ENCODE results near the gene TESK2.

TESK2 gene

DNA sequence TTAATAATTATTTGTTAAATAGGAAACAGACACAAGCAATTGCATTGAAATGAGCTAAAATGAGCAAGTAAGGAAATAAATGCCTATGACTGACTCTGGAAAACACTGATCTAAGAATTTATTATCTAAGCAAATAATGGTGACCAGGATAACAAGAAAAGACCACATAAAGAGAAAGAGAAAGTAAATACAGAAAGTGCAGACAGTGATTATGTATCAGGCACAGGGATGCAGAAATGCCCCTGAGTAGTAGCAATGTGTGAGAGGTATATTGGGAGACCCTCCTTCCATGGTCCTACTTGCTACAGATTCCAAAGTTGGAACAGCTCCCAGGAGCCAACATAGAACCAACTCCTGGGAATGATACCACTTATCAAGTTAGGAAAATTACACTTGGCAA lies 117.4 kb downstream of the TESK2 start:
- DNase-seq = no peak

DNA sequence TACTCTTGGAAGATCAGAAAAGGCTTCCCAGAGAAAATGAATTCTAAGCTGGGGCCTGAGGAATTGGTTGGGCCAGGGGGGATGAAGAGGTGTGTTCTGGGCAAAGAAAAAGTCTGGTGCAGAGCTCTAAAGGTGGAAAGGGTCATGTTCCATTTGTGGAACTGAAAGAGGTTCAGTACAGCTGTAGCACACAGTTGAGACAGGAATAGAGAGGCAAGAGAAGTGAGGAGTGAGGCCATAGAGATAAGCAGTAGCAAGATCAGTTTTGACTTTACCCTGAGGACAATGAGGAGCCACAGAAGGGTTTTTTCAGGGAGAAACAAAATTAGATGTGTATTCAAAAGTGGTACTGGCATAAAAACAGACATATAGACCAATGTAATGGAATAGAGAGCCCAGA lies 120.4 kb downstream of the TESK2 start:
- DNase-seq = no peak

DNA sequence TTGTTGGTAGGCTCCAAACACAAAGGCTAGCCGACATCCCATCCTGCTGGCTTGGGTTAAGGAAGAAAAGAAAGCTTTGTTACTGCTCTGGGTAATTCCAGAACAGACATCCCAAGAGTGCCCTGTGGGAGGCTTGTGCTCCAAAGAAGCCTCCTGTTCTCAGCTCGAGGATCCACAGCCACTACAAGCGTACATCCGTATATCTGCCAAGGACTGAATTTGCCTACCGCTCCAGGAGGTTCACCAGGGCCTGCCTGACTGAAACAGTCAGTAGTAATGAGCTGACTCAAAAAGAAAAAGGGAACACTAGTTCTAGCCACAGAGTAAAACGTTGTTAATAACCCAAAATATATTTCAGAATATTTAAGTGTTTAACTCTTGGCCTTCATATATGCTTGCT lies 125.9 kb downstream of the TESK2 start:
- DNase-seq = no peak

DNA sequence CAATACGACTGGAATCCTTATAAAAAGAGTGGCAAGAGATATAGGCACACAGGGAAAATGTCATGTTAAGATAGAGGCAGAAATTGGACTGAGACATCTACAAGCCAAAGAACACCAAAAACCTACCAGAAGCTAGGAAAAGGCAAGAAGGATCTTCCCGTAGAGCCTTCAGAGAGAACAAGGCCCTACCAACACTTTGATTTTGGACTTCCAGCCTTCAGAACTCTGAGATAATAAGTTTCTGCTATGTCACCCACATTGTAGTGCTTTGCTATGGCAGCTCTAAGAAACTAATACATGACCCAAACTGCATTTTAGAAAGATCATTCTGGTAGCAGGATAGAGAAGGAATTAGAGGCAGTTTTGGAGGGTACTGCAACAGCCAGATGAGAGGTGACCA lies 126.7 kb downstream of the TESK2 start:
- DNase-seq = no peak

DNA sequence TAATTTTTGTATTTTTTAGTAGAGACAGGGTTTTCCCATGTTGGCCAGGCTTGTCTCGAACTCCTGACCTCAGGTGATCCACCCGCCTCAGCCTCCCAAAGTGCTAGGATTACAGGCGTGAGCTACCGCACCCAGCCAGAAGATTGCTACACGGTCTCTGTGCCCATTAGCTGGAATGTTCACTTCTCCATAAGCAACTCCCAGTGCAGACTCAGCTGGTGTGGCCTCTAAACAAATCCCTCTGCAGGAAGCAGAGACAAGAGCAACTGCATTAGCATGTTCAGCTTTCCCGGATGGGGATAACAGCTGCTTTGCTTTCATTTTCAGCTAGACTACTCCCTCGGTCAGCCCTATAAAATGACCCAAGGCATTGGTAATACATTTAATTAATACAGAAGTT lies 130.0 kb downstream of the TESK2 start:
- DNase-seq = peak; percentile 46

DNA sequence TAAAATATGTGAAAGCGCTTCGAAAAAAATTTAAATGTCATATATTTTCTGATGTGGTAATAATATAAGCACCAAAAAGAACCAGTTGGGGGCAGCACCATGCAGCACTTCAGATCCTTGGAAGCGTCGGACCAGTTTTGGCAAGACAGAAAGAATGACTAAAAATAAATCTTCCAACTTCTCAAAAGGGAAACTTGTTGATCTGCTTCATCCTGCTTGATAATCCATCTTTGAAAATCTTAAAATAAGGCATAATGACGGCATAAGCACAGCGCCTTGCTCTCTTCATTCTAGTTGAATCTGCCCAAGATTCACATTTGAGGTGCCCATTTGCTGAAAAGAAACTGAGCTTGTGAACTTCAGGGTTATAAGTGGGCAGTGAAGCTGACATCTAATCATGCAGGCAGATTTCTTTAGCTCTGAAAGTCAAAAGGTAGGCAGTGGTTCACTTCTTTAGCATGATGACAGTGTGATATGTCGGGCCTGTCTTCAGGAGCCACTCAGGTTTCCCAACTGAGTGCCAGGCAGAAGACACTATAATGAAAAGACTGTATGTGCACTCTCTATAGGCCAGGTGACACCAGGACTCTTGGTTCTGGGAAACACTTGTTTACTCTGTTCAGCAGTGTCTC lies 131.0 kb downstream of the TESK2 start:
- DNase-seq = peak; percentile 43

DNA sequence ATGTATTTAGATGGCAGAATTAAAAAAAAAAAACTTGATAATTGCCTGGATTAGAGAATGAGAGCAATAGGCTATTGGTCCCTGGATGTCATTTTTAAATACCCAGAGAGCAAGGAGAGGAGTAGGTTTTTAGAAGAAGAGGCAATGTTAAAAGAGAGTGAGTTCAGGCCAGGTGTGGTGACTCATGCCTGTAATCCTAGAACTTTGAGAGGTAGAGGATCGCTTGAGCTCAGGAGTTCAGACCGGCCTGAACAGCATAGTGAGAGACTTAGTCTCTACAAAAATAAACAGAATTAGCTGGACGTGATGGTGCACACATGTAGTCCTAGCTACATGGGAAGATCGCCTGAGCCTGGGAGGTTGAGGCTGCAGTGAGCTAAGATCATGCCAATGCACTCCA lies 134.8 kb downstream of the TESK2 start:
- no peak for DNase-seq

DNA sequence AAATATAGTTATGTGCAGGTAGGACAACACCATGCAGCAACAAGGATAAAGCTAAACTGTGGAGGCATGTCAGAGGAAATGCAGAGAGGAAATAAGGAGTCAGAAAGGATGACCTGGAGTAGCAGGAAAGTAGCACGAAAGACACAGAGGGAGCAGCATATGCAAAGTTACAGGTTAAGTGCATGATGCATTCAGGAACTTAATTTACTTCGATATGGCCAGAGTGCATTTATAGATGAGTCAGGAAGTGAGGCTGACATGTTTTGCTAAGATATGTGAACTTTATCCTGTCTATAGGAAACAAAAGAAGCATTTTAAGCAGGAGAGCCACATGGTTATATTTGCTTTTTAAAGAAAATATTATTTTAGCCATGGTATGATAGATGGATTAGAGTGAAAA lies 135.3 kb downstream of the TESK2 start:
- no peak for DNase-seq

DNA sequence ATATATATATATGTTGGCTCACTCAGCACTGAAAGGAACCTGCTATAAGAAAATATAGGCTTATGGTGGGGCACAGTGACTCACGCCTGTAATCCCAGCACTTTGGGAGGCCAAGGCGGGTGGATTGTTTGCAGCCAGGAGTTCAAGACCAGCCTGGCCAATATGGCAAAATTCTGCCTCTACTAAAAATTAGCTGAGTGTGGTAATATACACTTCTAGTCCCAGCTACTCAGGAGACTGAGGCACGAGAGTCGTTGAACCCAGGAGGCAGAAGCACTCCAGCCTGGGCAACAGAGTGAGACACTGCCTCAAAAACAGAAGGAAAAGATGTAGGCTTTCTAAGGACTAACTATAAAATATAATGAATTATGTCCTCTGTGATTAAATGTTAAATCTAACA lies 136.1 kb downstream of the TESK2 start:
- DNase-seq = no peak

DNA sequence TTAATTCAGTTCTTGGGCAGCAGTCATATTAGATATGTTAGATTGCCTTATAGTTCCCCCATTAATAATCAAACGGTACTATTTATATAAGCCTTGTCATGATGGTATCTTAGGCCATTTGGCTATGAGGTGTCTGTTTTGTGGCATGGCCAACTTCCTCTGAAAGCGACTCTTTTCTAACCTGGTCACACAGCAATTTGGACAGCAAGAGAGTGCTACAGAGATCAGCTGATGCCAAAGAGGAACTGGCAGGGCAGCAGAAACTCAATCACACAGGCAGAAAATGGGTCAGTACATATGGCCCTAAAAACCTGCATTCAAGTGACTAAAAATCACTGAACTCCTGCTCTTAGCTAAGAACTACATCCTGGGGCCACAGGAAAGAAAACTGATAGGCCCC lies 137.3 kb downstream of the TESK2 start:
- no peak for DNase-seq

DNA sequence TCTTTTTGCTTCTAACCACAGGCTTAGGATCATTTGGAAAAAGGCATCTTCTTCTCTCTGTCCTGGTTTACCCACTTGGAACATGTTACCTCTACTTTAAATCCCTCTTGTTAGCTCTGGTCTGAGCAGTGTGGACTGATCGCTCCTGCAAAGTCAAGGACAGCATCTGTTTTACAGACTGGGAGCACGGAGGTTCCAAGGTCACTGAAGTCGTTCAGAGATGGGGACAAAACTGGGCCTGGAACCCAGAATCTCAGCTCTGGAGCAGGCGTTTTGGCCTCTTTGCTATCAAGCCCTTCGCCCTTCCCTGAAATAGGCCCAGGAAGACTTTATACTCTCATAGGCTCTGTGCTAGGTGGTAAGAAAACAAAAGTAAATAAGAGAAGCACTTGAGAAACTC lies 139.5 kb downstream of the TESK2 start:
- DNase-seq = no peak

DNA sequence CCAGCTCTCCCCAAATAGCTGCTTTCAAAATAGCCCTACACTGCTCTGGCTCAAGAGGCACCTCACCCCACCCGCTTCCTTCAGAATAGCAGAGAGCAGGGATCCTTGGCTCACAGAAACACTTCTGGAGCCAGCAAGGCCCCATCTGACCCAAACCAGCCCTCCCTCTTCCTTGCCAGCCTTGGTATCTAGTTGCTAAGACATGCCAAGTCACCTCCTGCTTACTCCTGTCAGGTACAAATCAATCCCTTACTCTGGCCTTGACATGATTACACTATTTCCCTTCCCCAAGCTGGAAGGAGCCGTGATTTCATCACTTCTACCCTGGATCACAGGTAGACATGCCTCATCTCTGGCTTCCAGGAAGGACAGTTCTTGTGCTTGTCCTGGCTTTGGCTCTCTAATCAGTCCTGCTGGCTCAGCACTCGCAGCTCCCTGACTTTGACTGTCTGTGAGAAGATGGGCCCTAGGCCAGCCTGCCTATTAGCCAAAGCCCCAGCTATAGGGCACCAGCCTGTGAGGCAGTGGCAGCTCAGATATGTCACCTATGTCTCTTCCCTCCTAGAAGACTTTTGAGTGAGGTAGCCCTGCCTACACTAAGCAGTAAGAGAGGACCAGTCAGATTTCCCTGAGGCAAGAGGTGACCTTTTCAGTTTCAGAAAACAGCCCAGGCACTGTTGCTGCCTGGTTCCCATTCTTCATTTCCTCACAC lies 141.8 kb downstream of the TESK2 start:
- DNase-seq = no peak

DNA sequence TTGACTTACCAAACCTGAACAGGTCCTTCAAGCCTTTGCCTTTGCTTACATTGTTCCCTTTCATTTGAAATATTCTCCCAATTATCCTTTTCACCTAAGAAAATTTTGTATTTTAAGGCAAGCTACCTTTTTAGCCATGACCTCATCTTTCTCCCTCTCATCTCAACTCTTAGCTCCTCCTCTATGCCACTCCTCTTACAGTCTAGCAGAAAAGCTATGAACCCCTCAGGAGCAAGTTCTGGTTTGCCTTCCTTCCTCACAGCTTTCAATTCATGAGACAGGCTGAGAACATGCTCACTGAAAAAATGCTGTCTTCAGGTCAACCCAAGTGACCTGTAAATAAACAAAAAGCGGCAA lies 142.4 kb downstream of the TESK2 start:
- DNase-seq = no peak

DNA sequence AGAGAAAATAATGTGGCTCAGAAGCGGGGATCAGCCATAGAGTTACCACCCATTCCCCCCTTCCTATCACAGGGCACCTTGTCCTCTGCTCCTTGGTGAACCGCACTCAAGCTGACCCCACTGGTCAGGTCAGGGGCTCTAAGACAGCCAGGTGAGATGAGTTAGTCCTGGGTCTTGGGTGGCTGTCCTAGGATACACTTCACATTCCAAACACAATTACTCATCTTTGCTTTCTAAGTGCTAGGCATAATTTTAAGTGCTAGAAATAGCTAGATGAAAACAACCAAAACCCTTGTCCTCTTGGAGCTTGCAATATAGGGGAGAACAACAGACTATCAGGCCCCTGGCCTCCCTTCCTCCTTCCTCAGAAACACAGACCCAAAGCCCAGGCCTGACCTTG lies 142.9 kb downstream of the TESK2 start:
- DNase-seq = peak; percentile 11

DNA sequence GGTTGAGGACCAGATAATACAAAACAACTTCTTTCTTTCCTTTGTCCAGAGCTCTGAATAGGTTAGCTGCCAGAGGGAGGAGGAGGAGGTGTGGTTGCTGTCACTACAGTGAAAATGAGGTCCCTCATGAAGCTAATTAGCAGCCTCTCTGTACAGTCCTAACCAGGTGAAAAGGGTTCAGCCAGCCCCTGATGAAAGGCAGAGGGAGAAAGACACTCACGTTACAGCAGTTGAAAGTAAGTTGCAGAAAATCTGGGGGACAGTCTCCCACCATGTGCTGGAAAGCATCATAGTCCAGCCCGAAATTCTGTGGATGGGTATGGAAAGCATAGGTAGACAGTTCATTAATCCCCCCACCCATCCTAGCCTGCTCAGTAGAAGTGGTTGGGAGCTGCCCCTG lies 144.5 kb downstream of the TESK2 start:
- no peak for DNase-seq

DNA sequence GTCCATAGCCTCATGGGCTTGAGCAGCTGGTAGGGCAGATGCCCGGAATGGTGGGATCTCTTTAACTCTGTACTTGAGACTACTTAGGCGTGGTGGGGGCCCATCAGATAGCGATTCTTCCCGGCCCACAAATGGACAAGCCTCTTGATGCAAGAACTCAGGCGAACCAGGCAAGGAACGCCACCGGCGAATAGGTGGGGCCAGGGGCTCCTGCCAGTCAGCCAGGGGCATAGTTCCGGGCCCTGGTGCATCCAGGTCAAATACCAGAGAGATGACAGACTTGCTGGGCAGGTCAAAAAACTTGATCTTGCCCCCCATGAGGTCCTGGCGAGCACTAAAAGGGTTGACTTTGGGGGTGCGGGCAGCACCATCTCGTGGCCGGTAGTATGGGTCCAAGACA lies 145.9 kb downstream of the TESK2 start:
- DNase-seq = no peak

DNA sequence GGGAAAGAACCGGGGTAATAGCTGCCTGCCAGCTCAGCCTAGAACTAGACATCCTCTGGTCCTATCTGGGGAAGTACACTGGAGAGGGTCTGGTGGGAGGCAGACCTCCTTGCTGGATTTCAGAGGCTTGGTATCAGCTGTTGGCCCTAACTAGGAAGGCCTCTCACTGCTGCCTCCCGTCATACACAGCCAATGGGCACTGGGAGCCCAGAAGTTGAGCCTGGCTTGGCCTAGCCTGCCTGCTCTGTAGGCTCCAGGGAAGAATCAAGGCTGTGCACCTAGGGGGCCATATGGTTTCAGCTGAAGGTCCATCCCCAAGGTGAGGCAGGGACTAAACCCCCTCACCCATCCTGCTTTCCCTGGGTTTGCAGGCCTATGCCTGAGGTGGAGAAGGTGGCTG lies 146.5 kb downstream of the TESK2 start:
- DNase-seq = no peak

DNA sequence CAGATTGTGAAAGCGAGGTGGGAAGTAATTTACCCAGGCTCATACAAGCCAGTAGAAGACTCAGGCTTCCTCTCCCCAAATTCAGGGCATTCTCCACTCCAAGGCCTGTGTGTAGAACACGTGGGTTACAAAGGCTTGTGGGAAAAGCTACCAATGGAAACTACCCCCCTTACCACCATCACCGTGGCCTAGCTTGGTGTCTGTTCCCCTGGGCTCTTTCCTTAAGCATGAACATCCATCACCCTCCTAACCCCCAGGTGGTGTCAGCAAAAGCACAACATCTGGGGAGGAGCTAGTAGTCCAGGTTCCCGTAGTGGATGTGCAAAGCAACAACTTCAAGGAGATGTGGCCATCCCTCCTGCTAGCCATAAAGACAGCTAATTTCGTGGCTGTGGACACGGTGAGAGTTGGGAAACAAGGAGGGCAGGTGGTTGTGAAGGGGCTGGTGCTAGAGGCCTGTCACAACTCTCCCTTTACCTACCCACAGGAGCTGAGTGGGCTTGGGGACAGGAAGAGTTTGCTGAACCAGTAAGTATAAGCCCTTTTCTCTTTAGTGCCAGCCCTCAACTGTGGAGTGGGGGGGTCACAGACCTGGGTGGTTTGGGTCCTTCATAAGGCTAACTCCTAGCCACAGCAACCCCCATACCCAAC lies 150.0 kb downstream of the TESK2 start:
- DNase-seq = no peak

DNA sequence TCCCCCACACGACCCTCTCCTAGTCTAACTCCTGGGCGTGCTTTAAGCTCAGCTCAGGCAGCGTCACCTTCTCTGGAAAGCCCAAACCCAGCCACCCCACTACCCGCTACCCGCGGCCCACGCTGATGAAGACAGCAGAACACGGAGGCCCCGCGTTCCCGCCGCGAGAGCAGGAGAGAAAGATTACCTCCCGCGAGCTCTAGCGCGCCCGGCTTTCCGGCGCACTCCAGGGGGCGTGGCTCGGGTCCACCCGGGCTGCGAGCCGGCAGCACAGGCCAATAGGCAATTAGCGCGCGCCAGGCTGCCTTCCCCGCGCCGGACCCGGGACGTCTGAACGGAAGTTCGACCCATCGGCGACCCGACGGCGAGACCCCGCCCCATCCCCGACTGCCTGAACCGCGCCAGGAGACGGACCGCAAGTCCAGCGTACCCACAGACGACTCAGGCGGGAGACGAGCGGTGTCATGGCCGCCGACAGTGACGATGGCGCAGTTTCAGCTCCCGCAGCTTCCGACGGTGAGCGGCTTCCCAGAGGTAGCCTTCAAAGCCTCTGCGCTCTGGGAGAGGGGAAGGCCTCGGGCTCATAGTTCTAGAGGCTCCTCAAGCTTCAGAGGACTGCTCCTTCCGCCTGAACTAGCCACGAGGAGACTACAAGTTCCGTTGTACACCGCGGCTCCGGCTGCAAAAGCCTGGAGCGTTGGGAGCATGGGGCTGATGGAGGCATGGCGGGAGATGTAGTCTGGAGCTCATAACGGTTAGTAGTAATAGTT lies 151.0 kb downstream of the TESK2 start, which contains the start of the genes MUTYH and TOE1:
Gene MUTYH, minus strand, starts transcription at position 652 of the 770 bp plus-strand sequence. CDS start 5,935 bp downstream, outside the sequence.
Gene TOE1, plus strand, starts transcription at position 382 of the 770 bp plus-strand sequence. Its CDS starts 83 bp downstream, at position 465.
- DNase-seq = peak; percentile 81

DNA sequence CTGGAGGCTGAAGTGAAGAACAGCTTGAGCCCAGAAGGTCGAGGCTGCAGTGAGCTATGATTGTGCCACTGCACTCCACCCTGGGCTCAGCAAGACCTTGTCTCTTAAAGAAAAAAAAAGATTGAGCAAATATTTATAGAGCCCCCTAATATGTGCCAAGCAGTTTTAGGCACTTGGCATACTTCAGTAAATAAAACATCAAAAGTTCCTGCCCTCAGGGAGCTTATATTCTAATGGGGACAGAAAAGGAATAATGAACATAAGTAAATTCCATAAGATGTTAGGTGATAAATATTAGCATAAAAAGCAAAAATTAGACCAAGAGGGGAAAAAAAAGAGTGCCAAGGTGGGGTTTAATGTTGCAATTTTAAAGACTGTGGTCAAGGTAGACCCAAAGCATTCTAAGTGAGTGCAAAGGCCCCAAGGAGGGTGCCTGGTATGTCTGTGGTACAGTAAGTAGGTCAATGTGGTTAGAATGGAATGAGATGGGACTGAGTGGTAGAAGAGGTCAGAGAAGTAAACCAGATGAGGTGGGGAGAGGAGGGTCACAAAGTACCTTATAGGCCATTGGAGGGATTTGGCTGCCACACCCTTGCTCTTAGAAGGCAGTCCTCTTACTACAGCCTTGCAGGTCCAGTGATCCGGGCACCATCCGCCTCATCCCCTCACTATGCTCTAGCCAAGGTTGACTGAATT lies 153.2 kb downstream of the TESK2 start:
- DNase-seq = no peak

DNA sequence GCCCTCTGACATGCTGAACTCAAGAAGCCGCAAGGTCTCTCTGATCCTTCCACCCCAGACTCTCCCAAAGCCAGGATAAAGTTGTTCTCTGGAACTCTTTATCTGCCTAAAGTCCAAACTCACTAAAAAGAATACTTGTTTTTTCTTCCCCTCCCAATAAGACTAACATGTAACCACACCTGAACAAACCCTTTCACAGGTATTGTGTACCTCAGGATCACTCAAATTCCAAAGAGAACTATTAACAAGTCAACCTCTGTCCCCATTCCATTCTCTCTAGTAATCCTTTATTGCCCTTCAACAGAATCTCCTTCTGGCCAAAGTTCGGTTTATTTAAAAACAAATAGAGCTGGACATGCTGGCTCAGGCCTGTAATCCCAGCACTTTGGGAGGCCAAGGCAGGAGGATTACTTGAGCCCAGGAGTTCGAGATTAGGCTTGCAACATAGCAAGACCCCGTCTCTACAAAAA lies 155.1 kb downstream of the TESK2 start:
- DNase-seq = no peak
